ENCODE data around the gene SOX6. TPM values are rescaled to one million over a fixed set of nuclear protein-coding genes. Genes with fewer than 3 reads are reported as not detected.

The SOX6 gene
- total RNA-seq, 2 experiments from 2014 or later = 0.13 TPM; not detected in 1

DNA sequence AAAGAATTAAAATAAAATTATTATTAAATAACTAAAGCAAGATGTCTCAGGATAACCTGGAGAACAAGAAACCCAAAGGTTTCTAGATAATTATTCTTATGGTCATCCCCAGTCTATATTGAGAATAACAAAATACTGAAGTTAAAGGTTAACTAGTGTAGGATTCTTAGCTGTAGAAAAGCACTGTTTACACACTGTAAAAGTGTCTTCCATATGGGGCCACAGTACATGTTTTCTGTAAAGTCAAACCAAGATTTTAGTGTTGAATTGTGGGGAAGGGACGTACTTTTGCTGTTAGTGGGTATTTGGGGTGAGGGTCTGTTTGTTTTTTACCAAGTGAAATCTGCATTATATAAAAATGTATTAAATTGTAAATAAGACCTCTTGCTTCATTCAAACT lies 47.5 kb upstream of the SOX6 start:
- ChIA-PET POLR2A (no interaction called here), CTCF (ENCODE audit: unreplicated experiment) (no interaction called here)
- H3K36me3 ChIP-seq (ENCODE audit: insufficient read depth, low read length) = no peaks in the 10 kb centered on the region
- no peak for DNase-seq (ENCODE audit: low spot score)
- H3K9me3 ChIP-seq (ENCODE audit: low read length) = no peaks in the 10 kb centered on the region
- no peak overlapping the region for H3K4me2 ChIP-seq (ENCODE audit: low read length)
- BruUV-seq (replicated peaks) = no TSS peak
- no peaks in the 10 kb centered on the region for H3K9me2 ChIP-seq (ENCODE audit: insufficient read depth, low read length)
- no peaks in the 10 kb centered on the region for H4K20me1 ChIP-seq (ENCODE audit: insufficient read depth, low read length)
- TF ChIP-seq EZH2phosphoT487 (IDR thresholded peaks at IDR 0.05; ENCODE audit: borderline replicate concordance, low read depth, low read length) = no peak
- no peak for TF ChIP-seq CTCF (conservative IDR thresholded peaks at IDR 0.05; ENCODE audit: low read length)
- H3K4me3 ChIP-seq (ENCODE audit: low read depth, low read length, poor library complexity, severe bottlenecking) = no peak overlapping the region
- no peak overlapping the region for H3K27ac ChIP-seq (ENCODE audit: low read depth, low read length, poor library complexity, severe bottlenecking)
- no peaks in the 10 kb centered on the region for H3K4me1 ChIP-seq (ENCODE audit: insufficient read depth, low read length, poor library complexity, severe bottlenecking)
- H2AFZ ChIP-seq (ENCODE audit: low read length) = no peak overlapping the region
- intact Hi-C loops (cut with micrococcal nuclease; ENCODE audit: unreplicated experiment) = no loop called here
- H3K79me2 ChIP-seq (ENCODE audit: insufficient read depth, low read depth, low read length) = no peaks in the 10 kb centered on the region

DNA sequence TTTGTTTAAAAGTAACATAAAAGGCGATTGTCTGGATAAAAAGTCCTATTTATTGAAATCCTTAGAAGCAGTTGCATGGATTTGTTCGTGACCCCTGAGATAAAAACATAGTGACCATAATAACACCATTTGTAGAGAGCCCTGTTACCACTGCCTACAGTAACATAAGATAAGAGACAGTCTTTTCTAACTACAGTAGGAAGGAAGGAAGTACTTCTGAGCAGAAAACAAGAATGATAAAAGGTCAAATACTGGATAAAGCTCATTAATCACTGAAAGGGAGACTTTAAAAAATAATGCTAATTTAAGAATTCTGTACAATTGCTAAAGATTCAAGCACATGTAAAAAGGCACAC lies 47.1 kb upstream of the SOX6 start:
- H3K4me1 ChIP-seq (ENCODE audit: insufficient read depth, low read length, poor library complexity, severe bottlenecking) = no peaks in the 10 kb centered on the region
- no peak overlapping the region for H3K4me3 ChIP-seq (ENCODE audit: low read depth, low read length, poor library complexity, severe bottlenecking)
- ChIA-PET POLR2A (no interaction called here), CTCF (ENCODE audit: unreplicated experiment) (no interaction called here)
- no peaks in the 10 kb centered on the region for H3K9me3 ChIP-seq (ENCODE audit: low read length)
- no peaks in the 10 kb centered on the region for H3K9me2 ChIP-seq (ENCODE audit: insufficient read depth, low read length)
- intact Hi-C loops (cut with micrococcal nuclease; ENCODE audit: unreplicated experiment) = no loop called here
- H3K4me2 ChIP-seq (ENCODE audit: low read length) = no peak overlapping the region
- DNase-seq (ENCODE audit: low spot score) = no peak
- no peaks in the 10 kb centered on the region for H4K20me1 ChIP-seq (ENCODE audit: insufficient read depth, low read length)
- TF ChIP-seq EZH2phosphoT487 (IDR thresholded peaks at IDR 0.05; ENCODE audit: borderline replicate concordance, low read depth, low read length) (no peak), CTCF (conservative IDR thresholded peaks at IDR 0.05; ENCODE audit: low read length) (no peak)
- no peak overlapping the region for H3K27ac ChIP-seq (ENCODE audit: low read depth, low read length, poor library complexity, severe bottlenecking)
- H2AFZ ChIP-seq (ENCODE audit: low read length) = no peak overlapping the region
- BruUV-seq (replicated peaks) = no TSS peak
- no peaks in the 10 kb centered on the region for H3K36me3 ChIP-seq (ENCODE audit: insufficient read depth, low read length)
- H3K79me2 ChIP-seq (ENCODE audit: insufficient read depth, low read depth, low read length) = no peaks in the 10 kb centered on the region

DNA sequence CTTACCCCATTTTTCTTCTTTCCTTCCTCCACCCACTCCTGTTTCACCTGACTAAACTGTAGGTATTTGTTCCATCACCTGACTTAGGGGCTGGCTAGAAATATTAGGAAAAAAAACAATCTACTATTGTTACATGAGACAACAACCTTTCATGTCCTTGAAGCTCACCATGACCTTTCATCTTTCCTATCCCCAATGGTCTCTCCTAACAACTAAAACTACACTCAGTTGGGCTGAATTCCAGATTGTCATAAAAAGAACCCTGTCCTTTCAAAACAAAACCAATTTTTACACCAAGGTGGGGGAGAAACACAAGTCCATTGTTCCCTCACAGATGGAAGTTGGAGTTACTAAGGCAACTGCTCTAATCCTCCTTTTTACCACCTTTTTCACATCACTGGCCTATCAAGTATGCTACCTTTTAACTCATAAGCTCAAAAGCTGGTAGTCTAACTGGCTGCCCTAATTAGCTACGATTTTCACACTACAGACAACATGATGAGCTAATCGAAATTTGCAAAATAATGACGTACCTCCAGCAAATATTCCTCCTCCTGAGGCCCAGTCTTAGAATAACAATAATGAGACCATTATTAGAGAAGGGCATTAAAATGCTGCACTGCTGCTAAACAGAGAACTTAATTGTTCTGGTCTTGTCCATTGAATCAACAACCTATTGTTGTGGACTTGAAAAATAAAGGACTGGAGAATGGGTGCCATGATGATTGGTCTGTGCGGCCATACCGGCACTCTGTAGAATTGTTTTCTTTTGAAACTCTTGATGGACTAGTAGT lies 46.5 kb upstream of the SOX6 start:
- BruUV-seq (replicated peaks) = no TSS peak
- intact Hi-C loops (cut with micrococcal nuclease; ENCODE audit: unreplicated experiment) = no loop called here
- Histone ChIP-seq H2AFZ (ENCODE audit: low read length) (no peak overlapping the region), H3K4me3 (ENCODE audit: low read depth, low read length, poor library complexity, severe bottlenecking) (no peak overlapping the region), H3K9me3 (ENCODE audit: low read length) (no peaks in the 10 kb centered on the region), H3K79me2 (ENCODE audit: insufficient read depth, low read depth, low read length) (no peaks in the 10 kb centered on the region), H3K4me2 (ENCODE audit: low read length) (no peak overlapping the region), H3K4me1 (ENCODE audit: insufficient read depth, low read length, poor library complexity, severe bottlenecking) (no peaks in the 10 kb centered on the region), H3K9me2 (ENCODE audit: insufficient read depth, low read length) (no peaks in the 10 kb centered on the region), H4K20me1 (ENCODE audit: insufficient read depth, low read length) (no peaks in the 10 kb centered on the region), H3K36me3 (ENCODE audit: insufficient read depth, low read length) (no peaks in the 10 kb centered on the region), H3K27ac (ENCODE audit: low read depth, low read length, poor library complexity, severe bottlenecking) (no peak overlapping the region)
- ChIA-PET CTCF (ENCODE audit: unreplicated experiment) (no interaction called here), POLR2A (no interaction called here)
- no peak for DNase-seq (ENCODE audit: low spot score)
- TF ChIP-seq CTCF (conservative IDR thresholded peaks at IDR 0.05; ENCODE audit: low read length) (no peak), EZH2phosphoT487 (IDR thresholded peaks at IDR 0.05; ENCODE audit: borderline replicate concordance, low read depth, low read length) (no peak)

All from OCI-LY7 (cell line).